Esophagus squamous epithelium (tissue), 4 donors: Measurements from ENCODE around the gene GLA.

Experiments used
- POLR2A ChIP-seq, 4 donors: fragments of 450-650 bp; IDR thresholded peaks; one replicate each; pipeline ENCODE4 v1.6.1; 2017; ENCODE audit warnings: antibody characterized with exemption in 4 of 4, mild to moderate bottlenecking in 4 of 4, moderate library complexity in 3 of 4
- TF ChIP-seq, protein P1 (sequence below), 6 experiments: fragments of 450-650 bp in 4 of 6; fragments of 200-600 bp in 2 of 6; sonication (generic) in 2 of 6; IDR thresholded peaks; one replicate each; pipeline ENCODE4 v1.5.1; 2016 to 2019; ENCODE audit warnings: antibody characterized with exemption in 6 of 6, mild to moderate bottlenecking in 4 of 6, moderate library complexity in 4 of 6

DNA sequence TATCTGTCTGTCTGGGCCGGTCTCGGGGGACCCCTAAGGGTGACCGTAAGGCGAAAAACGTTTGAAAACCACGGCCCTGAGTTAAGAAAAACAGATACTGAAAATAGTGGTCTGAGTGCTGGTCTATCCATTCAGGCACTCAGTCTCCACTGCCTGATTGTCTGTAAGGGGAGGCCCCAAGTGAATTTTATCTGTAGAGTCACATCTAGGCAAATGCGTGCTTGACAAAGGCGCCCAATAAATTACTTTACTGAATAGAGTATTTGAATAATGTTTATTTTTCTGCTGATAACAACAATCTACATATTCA lies 762 bp upstream of the GLA start:
- TF ChIP-seq, protein P1, sequence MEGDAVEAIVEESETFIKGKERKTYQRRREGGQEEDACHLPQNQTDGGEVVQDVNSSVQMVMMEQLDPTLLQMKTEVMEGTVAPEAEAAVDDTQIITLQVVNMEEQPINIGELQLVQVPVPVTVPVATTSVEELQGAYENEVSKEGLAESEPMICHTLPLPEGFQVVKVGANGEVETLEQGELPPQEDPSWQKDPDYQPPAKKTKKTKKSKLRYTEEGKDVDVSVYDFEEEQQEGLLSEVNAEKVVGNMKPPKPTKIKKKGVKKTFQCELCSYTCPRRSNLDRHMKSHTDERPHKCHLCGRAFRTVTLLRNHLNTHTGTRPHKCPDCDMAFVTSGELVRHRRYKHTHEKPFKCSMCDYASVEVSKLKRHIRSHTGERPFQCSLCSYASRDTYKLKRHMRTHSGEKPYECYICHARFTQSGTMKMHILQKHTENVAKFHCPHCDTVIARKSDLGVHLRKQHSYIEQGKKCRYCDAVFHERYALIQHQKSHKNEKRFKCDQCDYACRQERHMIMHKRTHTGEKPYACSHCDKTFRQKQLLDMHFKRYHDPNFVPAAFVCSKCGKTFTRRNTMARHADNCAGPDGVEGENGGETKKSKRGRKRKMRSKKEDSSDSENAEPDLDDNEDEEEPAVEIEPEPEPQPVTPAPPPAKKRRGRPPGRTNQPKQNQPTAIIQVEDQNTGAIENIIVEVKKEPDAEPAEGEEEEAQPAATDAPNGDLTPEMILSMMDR (IDR thresholded peaks at IDR 0.05) = peak in 1 of 6 experiments; percentile 4
- no peak for TF ChIP-seq POLR2A (IDR thresholded peaks at IDR 0.05)
